KOPT-K1 (cell line): ENCODE results near the gene ARL14EPL.

Source experiments
- H3K27ac ChIP-seq: fragments of 200-600 bp; sonication (generic); 2 replicates; pipeline ENCODE4 v1.5.1; 2016; ENCODE audit warnings: antibody characterized with exemption, mild to moderate bottlenecking, low read depth, low read length; ENCODE audit not compliant: poor library complexity, severe bottlenecking
- H3K36me3 ChIP-seq: fragments of 200-600 bp; sonication (generic); 2 replicates; pipeline ENCODE4 v1.5.1; 2017; ENCODE audit warnings: antibody characterized with exemption, mild to moderate bottlenecking, low read length, moderate library complexity; ENCODE audit not compliant: insufficient read depth
- H3K9me3 ChIP-seq: fragments of 200-600 bp; sonication (generic); 2 replicates; pipeline ENCODE4 v1.5.1; 2017; ENCODE audit warnings: antibody characterized with exemption, low read length, mild to moderate bottlenecking; ENCODE audit not compliant: insufficient read depth, poor library complexity, severe bottlenecking

Gene ARL14EPL

GRCh38 chr5:116035123-116035522, 2.9 kb downstream of the ARL14EPL start:
- Histone ChIP-seq H3K36me3 (no peaks in the 10 kb centered on the region), H3K9me3 (no peaks in the 10 kb centered on the region), H3K27ac (no peak overlapping the region)

- Histone ChIP-seq H3K9me3 (no peaks in the 10 kb centered on the region), H3K27ac (no peak overlapping the region), H3K36me3 (no peaks in the 10 kb centered on the region)
Observed at GRCh38 chr5:116037236-116037822, 5.1 kb downstream of the ARL14EPL start.

- no peaks in the 10 kb centered on the region for H3K36me3 ChIP-seq
- H3K27ac ChIP-seq: peak overlapping the region; percentile 53
- H3K9me3 ChIP-seq: no peaks in the 10 kb centered on the region
Observed at GRCh38 chr5:116038817-116039216, 6.5 kb downstream of the ARL14EPL start.

- Histone ChIP-seq H3K9me3 (no peaks in the 10 kb centered on the region), H3K27ac (no peak overlapping the region), H3K36me3 (no peaks in the 10 kb centered on the region)
Observed at GRCh38 chr5:116042375-116042774, 10.1 kb downstream of the ARL14EPL start.

GRCh38 chr5:116044073-116044472, 11.8 kb downstream of the ARL14EPL start:
- Histone ChIP-seq H3K27ac (no peak overlapping the region), H3K36me3 (no peaks in the 10 kb centered on the region), H3K9me3 (no peaks in the 10 kb centered on the region)

GRCh38 chr5:116045821-116046220, 13.5 kb downstream of the ARL14EPL start:
- H3K27ac ChIP-seq: no peak overlapping the region
- no peaks in the 10 kb centered on the region for H3K9me3 ChIP-seq
- no peaks in the 10 kb centered on the region for H3K36me3 ChIP-seq

- Histone ChIP-seq H3K27ac (no peak overlapping the region), H3K36me3 (no peaks in the 10 kb centered on the region), H3K9me3 (no peaks in the 10 kb centered on the region)
Observed at GRCh38 chr5:116046261-116046660, 14.0 kb downstream of the ARL14EPL start.

GRCh38 chr5:116046823-116047222, 14.6 kb downstream of the ARL14EPL start:
- Histone ChIP-seq H3K9me3 (no peaks in the 10 kb centered on the region), H3K27ac (no peak overlapping the region), H3K36me3 (no peaks in the 10 kb centered on the region)

GRCh38 chr5:116058346-116058936, 26.2 kb downstream of the ARL14EPL start:
- Histone ChIP-seq H3K9me3 (no peaks in the 10 kb centered on the region), H3K36me3 (no peaks in the 10 kb centered on the region), H3K27ac (no peak overlapping the region)

- Histone ChIP-seq H3K27ac (no peak overlapping the region), H3K36me3 (no peaks in the 10 kb centered on the region), H3K9me3 (no peaks in the 10 kb centered on the region)
Observed at GRCh38 chr5:116062352-116062751, 30.1 kb downstream of the ARL14EPL start.

GRCh38 chr5:116063950-116064349, 31.7 kb downstream of the ARL14EPL start:
- no peaks in the 10 kb centered on the region for H3K36me3 ChIP-seq
- no peak overlapping the region for H3K27ac ChIP-seq
- no peaks in the 10 kb centered on the region for H3K9me3 ChIP-seq

- no peaks in the 10 kb centered on the region for H3K9me3 ChIP-seq
- no peak overlapping the region for H3K27ac ChIP-seq
- H3K36me3 ChIP-seq: no peaks in the 10 kb centered on the region
Observed at GRCh38 chr5:116068028-116068632, 35.9 kb downstream of the ARL14EPL start.

GRCh38 chr5:116071211-116071610, 38.9 kb downstream of the ARL14EPL start:
- Histone ChIP-seq H3K9me3 (no peaks in the 10 kb centered on the region), H3K27ac (no peak overlapping the region), H3K36me3 (no peaks in the 10 kb centered on the region)

- Histone ChIP-seq H3K27ac (no peak overlapping the region), H3K36me3 (no peaks in the 10 kb centered on the region), H3K9me3 (no peaks in the 10 kb centered on the region)
Observed at GRCh38 chr5:116075191-116075831, 43.0 kb downstream of the ARL14EPL start.

GRCh38 chr5:116076496-116076895, 44.2 kb downstream of the ARL14EPL start:
- no peak overlapping the region for H3K27ac ChIP-seq
- H3K9me3 ChIP-seq: no peaks in the 10 kb centered on the region
- H3K36me3 ChIP-seq: no peaks in the 10 kb centered on the region
